ENCODE measurements around the gene GDPD2.

DNA sequence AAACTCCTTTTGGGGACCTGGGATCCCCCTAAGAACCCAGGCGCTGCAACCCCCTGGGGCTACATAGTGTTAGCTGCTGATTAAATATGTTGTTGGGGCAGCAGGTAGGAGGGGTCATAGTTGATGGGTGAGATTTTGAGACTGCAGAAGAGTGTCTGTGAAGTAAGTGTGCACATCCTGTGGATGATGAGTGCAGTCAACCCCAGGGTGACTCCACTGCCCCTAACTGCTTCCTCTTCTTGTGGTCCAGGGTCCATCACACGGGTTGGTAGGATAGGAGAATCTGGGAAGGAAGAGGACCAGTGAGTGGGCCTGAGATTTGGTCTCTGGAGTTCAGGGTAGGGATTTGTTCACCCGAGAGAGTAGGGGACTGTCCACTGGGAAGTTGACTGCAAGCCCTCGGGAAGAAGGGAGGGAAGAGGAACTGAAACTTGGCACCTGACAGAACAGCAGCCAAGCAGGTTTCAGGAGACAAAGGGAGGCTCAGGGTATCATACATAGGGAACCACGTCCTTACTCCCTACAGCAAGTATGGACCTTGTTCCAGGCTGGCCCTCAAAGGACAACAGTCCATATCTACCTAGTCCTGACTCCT lies 30.0 kb downstream of the GDPD2 start:
- TF ChIP-seq, protein P1, sequence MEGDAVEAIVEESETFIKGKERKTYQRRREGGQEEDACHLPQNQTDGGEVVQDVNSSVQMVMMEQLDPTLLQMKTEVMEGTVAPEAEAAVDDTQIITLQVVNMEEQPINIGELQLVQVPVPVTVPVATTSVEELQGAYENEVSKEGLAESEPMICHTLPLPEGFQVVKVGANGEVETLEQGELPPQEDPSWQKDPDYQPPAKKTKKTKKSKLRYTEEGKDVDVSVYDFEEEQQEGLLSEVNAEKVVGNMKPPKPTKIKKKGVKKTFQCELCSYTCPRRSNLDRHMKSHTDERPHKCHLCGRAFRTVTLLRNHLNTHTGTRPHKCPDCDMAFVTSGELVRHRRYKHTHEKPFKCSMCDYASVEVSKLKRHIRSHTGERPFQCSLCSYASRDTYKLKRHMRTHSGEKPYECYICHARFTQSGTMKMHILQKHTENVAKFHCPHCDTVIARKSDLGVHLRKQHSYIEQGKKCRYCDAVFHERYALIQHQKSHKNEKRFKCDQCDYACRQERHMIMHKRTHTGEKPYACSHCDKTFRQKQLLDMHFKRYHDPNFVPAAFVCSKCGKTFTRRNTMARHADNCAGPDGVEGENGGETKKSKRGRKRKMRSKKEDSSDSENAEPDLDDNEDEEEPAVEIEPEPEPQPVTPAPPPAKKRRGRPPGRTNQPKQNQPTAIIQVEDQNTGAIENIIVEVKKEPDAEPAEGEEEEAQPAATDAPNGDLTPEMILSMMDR (IDR thresholded peaks at IDR 0.05; ENCODE audit: extremely low read depth in 1 of 2, insufficient read depth in 1 of 2, low read depth in 1 of 2, low read length in 2 of 2) = no peak
- TF ChIP-seq EZH2 (IDR thresholded peaks at IDR 0.05; ENCODE audit: borderline replicate concordance, low read depth, low read length, severe bottlenecking) (no peak), POLR2A (IDR thresholded peaks at IDR 0.05; ENCODE audit: low read depth, low read length) (no peak), POLR2AphosphoS5 (IDR thresholded peaks at IDR 0.05; ENCODE audit: insufficient read depth, low read depth, low read length) (no peak), MYC (IDR thresholded peaks at IDR 0.05; ENCODE audit: low read depth, low read length) (no peak), JUN (IDR thresholded peaks at IDR 0.05; ENCODE audit: borderline replicate concordance, insufficient read depth, insufficient read length, low read depth) (no peak), FOS (IDR thresholded peaks at IDR 0.05; ENCODE audit: borderline replicate concordance, insufficient read depth, low read length) (no peak), GATA2 (IDR thresholded peaks at IDR 0.05; ENCODE audit: insufficient read depth, insufficient read length, low read depth, low read length) (no peak)
- TF ChIP-seq, protein P2, sequence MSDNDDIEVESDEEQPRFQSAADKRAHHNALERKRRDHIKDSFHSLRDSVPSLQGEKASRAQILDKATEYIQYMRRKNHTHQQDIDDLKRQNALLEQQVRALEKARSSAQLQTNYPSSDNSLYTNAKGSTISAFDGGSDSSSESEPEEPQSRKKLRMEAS (IDR thresholded peaks at IDR 0.05; ENCODE audit: insufficient read depth, insufficient read length) = no peak
